Right lobe of liver (tissue), 6 donors: ENCODE data around the gene BTBD3. TPM values are rescaled to one million over a fixed set of nuclear protein-coding genes. Genes with fewer than 3 reads are reported as not detected.

Source experiments
- ATAC-seq, 4 donors: fragments of 200-7000 bp; cut with Tn5 transposase; one replicate each; pipeline ENCODE4 v1.9.1; 2020; ENCODE audit warnings: mild to moderate bottlenecking in 4 of 4, moderate library complexity in 4 of 4
- DNase-seq, 3 donors: peaks; one replicate each; pipeline ENCODE4 v3.0.0-alpha.2; 2020
- H3K27ac ChIP-seq, 3 donors: fragments of 200-600 bp; one replicate each; pipeline ENCODE4 v1.8.0; 2022
- H3K27me3 ChIP-seq, 2 donors: fragments of 200-600 bp; one replicate each; pipeline ENCODE4 v1.8.0; 2022
- H3K36me3 ChIP-seq, 4 donors: fragments of 200-600 bp; sonication (generic) in 1 of 4; one replicate each; pipeline versions ENCODE4 v1.5.1 to v1.8.0; 2017 to 2022; ENCODE audit warnings: control low read depth in 1 of 4
- H3K4me1 ChIP-seq, 4 donors: fragments of 200-600 bp; sonication (generic) in 1 of 4; one replicate each; pipeline versions ENCODE4 v1.5.1 to v1.8.0; 2017 to 2022; ENCODE audit warnings: control low read depth in 1 of 4
- H3K4me3 ChIP-seq, 3 donors: fragments of 200-600 bp; one replicate each; pipeline ENCODE4 v1.8.0; 2022
- H3K9me3 ChIP-seq, 4 donors: fragments of 200-600 bp; sonication (generic) in 1 of 4; one replicate each; pipeline versions ENCODE4 v1.5.1 to v1.8.0; 2017 to 2022; ENCODE audit warnings: control low read depth in 1 of 4
- POLR2A ChIP-seq: fragments of 450-650 bp; IDR thresholded peaks from one replicate; pipeline ENCODE4 v1.6.1; 2017; ENCODE audit warnings: antibody characterized with exemption, mild to moderate bottlenecking
- WGBS: methylation state at CpG from one replicate; pipeline ENCODE4 v1.1.6; 2018; ENCODE audit warnings: low coverage, low lambda C conversion rate; ENCODE audit not compliant: insufficient coverage; ENCODE audit errors: missing lambda C conversion rate; 5-methylcytosine and 5-hydroxymethylcytosine counted together
- intact Hi-C, 2 donors: fragments of 100-400 bp; cut with DNase I; formaldehyde crosslinking; loops; one replicate each; pipeline versions ENCODE4 v1.11.2 to v1.14.1; 2022
- total RNA-seq, 6 experiments: library from RNA; depleted of rRNA in 2 of 6; stranded (reverse); fragments of >200 nt in 2 of 6; fragmentation: NEBNext Ultra II Directional in 3 of 6; extraction: Animal tissue kit (Norgen Biotek cat#: 25700) in 3 of 6; gene quantifications; one replicate each; pipeline versions ENCODE4 v1.1.0 to v1.2.4, GENCODE V29; 2016 to 2023
- TF ChIP-seq, protein P1 (sequence below), 4 donors: fragments of 200-600 bp in 3 of 4; fragments of 450-650 bp in 1 of 4; IDR thresholded peaks; one replicate each; pipeline versions ENCODE4 v1.5.1 to v1.8.0; 2016 to 2022; ENCODE audit warnings: antibody characterized with exemption in 4 of 4, mild to moderate bottlenecking in 2 of 4
- donor health status: DM: no; HTN: yes; CAD: no.
- donor health status: DM: no; HTN: no; CAD: no.
- donor health status: DM: no; HTN: no; CAD: no.
- donor health status: DM: no; HTN: yes; CAD: no.
- donor health status: DM: no; HTN: yes; CAD: no.

BTBD3 gene
- total RNA-seq, 6 experiments from 2014 or later = 7.3 to 11.1 (median 8.6) TPM

DNA sequence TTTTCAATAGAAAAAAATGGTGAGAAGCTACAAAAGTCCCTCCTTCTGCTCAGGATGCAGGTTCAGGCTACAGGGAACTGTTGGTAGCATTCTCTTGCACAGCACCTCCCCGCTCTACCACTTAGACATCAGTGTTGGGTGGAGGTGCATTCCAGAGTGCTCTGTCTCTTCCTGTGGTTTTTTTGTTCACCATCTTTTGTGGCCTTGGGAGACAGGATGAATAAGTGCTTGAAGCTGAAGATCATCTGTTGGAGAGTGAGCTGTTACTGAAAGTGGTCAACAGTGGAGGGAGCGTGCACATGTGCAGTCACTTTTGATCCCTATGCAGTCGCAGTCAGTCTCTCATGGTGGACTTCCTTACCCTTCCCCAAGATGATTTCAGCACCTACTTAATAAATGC, 16.6 kb upstream of the BTBD3 start:
- Histone ChIP-seq H3K9me3 (no peaks in the 10 kb centered on the region), H3K27ac (no peak overlapping the region), H3K27me3 (no peaks in the 10 kb centered on the region), H3K4me1 (no peaks in the 10 kb centered on the region), H3K36me3 (no peaks in the 10 kb centered on the region), H3K4me3 (no peak overlapping the region)
- WGBS = 100% methylated on average over 3 of the region's 3 CpGs
- DNase-seq (no peak), ATAC-seq (no peak)
- TF ChIP-seq POLR2A = no peak
- TF ChIP-seq, protein P1, sequence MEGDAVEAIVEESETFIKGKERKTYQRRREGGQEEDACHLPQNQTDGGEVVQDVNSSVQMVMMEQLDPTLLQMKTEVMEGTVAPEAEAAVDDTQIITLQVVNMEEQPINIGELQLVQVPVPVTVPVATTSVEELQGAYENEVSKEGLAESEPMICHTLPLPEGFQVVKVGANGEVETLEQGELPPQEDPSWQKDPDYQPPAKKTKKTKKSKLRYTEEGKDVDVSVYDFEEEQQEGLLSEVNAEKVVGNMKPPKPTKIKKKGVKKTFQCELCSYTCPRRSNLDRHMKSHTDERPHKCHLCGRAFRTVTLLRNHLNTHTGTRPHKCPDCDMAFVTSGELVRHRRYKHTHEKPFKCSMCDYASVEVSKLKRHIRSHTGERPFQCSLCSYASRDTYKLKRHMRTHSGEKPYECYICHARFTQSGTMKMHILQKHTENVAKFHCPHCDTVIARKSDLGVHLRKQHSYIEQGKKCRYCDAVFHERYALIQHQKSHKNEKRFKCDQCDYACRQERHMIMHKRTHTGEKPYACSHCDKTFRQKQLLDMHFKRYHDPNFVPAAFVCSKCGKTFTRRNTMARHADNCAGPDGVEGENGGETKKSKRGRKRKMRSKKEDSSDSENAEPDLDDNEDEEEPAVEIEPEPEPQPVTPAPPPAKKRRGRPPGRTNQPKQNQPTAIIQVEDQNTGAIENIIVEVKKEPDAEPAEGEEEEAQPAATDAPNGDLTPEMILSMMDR (IDR thresholded peaks at IDR 0.05) = no peak
- intact Hi-C loops = no loop called here

GRCh38 chr20:11902285-11902697, 15.4 kb upstream of the BTBD3 start:
- Histone ChIP-seq H3K4me1 (no peaks in the 10 kb centered on the region), H3K27me3 (no peaks in the 10 kb centered on the region), H3K36me3 (no peaks in the 10 kb centered on the region), H3K4me3 (no peak overlapping the region), H3K27ac (no peak overlapping the region), H3K9me3 (no peaks in the 10 kb centered on the region)
- WGBS = 94% methylated on average over 2 of the region's 2 CpGs
- TF ChIP-seq POLR2A = no peak
- ATAC-seq (no peak), DNase-seq (no peak)
- intact Hi-C loops = no loop called here

DNA sequence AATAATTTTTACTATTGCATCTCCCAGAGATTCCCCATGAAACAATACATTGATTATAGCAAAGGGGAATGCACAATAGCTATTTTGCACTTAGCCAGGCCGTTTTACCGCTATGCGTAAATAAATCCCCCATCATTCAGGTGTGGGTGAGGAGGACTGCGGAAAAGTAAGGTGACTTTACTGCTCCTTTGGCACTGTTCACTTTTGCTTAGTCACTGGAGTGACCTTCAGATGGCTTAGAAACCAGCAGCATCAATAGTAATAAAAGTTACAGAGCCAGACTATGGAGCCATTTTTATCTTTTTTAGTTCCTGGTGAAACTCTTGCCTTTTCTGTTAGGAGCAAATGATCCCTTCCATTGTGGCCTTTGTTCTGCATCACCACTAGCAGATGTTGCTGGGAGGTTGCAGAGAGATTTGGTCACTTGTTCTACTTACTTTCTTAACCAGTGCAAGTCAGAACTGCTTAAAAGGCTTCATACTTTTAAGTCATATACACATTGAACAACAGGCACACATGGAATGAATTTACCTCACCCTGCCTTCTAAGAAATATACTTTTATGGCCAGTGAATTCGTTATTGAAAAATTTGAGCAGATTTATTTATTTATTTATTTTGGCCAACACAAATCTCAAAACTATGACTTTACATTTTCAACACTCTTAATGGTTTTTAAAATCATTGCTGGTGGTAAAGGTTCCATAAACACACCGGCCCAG, 12.1 kb upstream of the BTBD3 start:
- Histone ChIP-seq H3K36me3 (no peaks in the 10 kb centered on the region), H3K27ac (no peak overlapping the region), H3K4me3 (no peak overlapping the region), H3K27me3 (no peaks in the 10 kb centered on the region), H3K4me1 (no peaks in the 10 kb centered on the region), H3K9me3 (no peaks in the 10 kb centered on the region)
- intact Hi-C loops = no loop called here
- no peak for ATAC-seq
- 92% methylated on average over 6 of the region's 6 CpGs for WGBS
- DNase-seq = no peak
- TF ChIP-seq, protein P1 (IDR thresholded peaks at IDR 0.05) = no peak
- TF ChIP-seq POLR2A = no peak

DNA sequence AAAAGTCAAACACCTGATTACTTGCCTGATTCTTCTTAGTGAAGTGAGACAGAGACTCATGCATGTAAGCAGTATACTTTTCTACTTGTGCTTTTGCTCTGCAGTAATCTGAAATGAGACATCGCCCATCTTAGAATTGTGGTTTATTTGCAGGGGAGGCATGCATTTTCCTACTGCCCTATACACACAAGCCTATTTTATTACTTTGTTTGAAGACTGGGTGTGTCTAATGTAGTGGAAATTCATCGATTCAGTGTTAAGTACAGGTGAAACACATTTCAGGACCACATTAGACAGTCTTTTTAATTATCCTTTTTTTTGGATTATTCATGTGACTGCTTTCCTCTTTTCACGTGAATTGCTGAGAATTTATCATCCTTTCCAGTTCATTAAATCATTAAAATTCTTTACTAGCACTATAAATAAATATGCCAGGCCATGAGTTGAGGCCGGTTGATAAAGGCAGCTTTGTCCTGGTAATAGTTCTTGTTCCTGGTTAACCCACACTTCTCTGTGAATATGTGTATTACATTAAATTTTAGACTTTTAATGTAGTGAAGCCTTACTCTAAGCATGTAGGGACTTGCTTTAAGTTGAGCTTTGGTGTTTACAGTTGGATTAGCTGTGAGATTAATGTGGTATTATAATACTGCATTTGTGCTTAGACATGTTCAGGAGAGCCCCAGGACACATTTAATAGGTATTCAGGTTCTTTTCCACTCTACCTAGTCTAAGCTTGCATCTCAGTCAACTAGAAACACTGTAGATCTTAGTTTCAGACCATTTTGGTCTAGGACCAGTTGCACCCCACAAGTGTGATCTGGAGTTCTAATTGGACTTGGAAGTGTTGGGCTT, 10.8 kb upstream of the BTBD3 start:
- Histone ChIP-seq H3K4me1 (no peaks in the 10 kb centered on the region), H3K27me3 (no peaks in the 10 kb centered on the region), H3K9me3 (no peaks in the 10 kb centered on the region), H3K36me3 (no peaks in the 10 kb centered on the region), H3K27ac (no peak overlapping the region), H3K4me3 (no peak overlapping the region)
- TF ChIP-seq POLR2A = no peak
- TF ChIP-seq, protein P1 (IDR thresholded peaks at IDR 0.05) = no peak
- 78% methylated on average over 4 of the region's 4 CpGs for WGBS
- intact Hi-C loops = no loop called here
- ATAC-seq = no peak
- no peak for DNase-seq

DNA sequence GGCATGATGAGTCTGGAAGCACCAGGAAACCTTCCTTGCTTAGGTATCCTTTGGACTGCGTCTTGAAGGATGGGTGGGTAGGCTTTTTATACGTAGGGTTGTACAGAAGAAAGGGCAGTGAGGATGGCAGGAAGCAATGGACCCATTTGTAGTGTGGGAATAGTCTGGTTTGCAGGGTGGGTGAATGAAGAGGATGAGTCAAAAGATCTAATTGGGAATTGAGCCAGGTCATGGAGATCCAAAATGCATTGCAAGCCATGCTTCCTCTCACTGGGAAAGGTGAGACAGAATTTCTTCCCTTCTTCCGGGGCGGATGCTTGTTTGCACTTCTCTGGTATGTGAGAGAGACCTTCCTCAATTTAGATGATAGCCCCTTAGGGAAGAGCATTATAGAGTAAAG, 10.1 kb upstream of the BTBD3 start:
- no peaks in the 10 kb centered on the region for H3K27me3 ChIP-seq
- 88% methylated on average over 4 of the region's 4 CpGs for WGBS
- no peaks in the 10 kb centered on the region for H3K36me3 ChIP-seq
- no peak for TF ChIP-seq POLR2A
- TF ChIP-seq, protein P1 (IDR thresholded peaks at IDR 0.05) = no peak
- no peak for ATAC-seq
- H3K9me3 ChIP-seq = no peaks in the 10 kb centered on the region
- intact Hi-C loops = no loop called here
- no peak overlapping the region for H3K27ac ChIP-seq
- H3K4me3 ChIP-seq = no peak overlapping the region
- no peak for DNase-seq
- H3K4me1 ChIP-seq = no peaks in the 10 kb centered on the region
